Stimulated activated CD8-positive, alpha-beta memory T cell treated with anti-CD3 and anti-CD28 coated beads, Interleukin-4, amount 100 ng/mL, for 4 hours (primary cell): ENCODE results near the gene TXNDC9.
A peak's percentile ranks its signal among the peaks of the same experiment; 100 is the strongest.
"Not testable (repeated sequence)": the region's sequence is repeated elsewhere in the genome, so short reads cannot be mapped to it uniquely, and the experiment has no call there.

Experiments
- DNase-seq, 2 donors: peaks; one replicate each; pipeline ENCODE4 v3.0.0-alpha.2; 2020; ENCODE audit warnings: low read depth in 2 of 2, low spot score in 1 of 2

TXNDC9 gene

GRCh38 chr2:99335911-99336803 lies at the start of gene TXNDC9:
TXNDC9 (minus strand) TSS chr2:99336333; CDS start chr2:99333210, 3,123 bp downstream.
- DNase-seq = peak; percentile 95 to 96

- DNase-seq = no peak
Measured at GRCh38 chr2:99382143-99382542, 46.0 kb upstream of the TXNDC9 start.

GRCh38 chr2:99380376-99381010 lies 44.4 kb upstream of the TXNDC9 start:
- no peak for DNase-seq

- DNase-seq = no peak
Measured at GRCh38 chr2:99377879-99378278, 41.7 kb upstream of the TXNDC9 start.

GRCh38 chr2:99376254-99376864 lies 40.2 kb upstream of the TXNDC9 start:
- no peak for DNase-seq

GRCh38 chr2:99374747-99375146 lies 38.6 kb upstream of the TXNDC9 start:
- no peak for DNase-seq

GRCh38 chr2:99373144-99373543 lies 37.0 kb upstream of the TXNDC9 start:
- no peak for DNase-seq

- not testable (repeated sequence) for DNase-seq
Measured at GRCh38 chr2:99368854-99369253, 32.7 kb upstream of the TXNDC9 start.

GRCh38 chr2:99365661-99366060 lies 29.5 kb upstream of the TXNDC9 start:
- DNase-seq = no peak

- DNase-seq = no peak
Measured at GRCh38 chr2:99356853-99357252, 20.7 kb upstream of the TXNDC9 start.

- not testable (repeated sequence) for DNase-seq
Measured at GRCh38 chr2:99354825-99355224, 18.7 kb upstream of the TXNDC9 start.

- DNase-seq = no peak
Measured at GRCh38 chr2:99354070-99354469, 17.9 kb upstream of the TXNDC9 start.

GRCh38 chr2:99350194-99350593 lies 14.1 kb upstream of the TXNDC9 start:
- DNase-seq = no peak

- DNase-seq = no peak
Measured at GRCh38 chr2:99348173-99348572, 12.0 kb upstream of the TXNDC9 start.

- no peak for DNase-seq
Measured at GRCh38 chr2:99346218-99346617, 10.1 kb upstream of the TXNDC9 start.

- DNase-seq = not testable (repeated sequence)
Measured at GRCh38 chr2:99345446-99345845, 9.3 kb upstream of the TXNDC9 start.

- DNase-seq = no peak
Measured at GRCh38 chr2:99342536-99342935, 6.4 kb upstream of the TXNDC9 start.

- no peak for DNase-seq
Measured at GRCh38 chr2:99340669-99341236, 4.6 kb upstream of the TXNDC9 start.

- no peak for DNase-seq
Measured at GRCh38 chr2:99338029-99338585, 2.0 kb upstream of the TXNDC9 start.

GRCh38 chr2:99337113-99338028 lies 1.2 kb upstream of the TXNDC9 start, which contains the start of gene EIF5B:
EIF5B (plus strand) TSS chr2:99337389; CDS start chr2:99337555, 166 bp downstream.
- DNase-seq = peak; percentile 77 to 89
